Measurements from ENCODE around the gene CMTM3.
A peak's percentile ranks its signal among the peaks of the same experiment; 100 is the strongest.
"Not testable (repeated sequence)": the region's sequence is repeated elsewhere in the genome, so short reads cannot be mapped to it uniquely, and the experiment has no call there.

The CMTM3 gene

DNA sequence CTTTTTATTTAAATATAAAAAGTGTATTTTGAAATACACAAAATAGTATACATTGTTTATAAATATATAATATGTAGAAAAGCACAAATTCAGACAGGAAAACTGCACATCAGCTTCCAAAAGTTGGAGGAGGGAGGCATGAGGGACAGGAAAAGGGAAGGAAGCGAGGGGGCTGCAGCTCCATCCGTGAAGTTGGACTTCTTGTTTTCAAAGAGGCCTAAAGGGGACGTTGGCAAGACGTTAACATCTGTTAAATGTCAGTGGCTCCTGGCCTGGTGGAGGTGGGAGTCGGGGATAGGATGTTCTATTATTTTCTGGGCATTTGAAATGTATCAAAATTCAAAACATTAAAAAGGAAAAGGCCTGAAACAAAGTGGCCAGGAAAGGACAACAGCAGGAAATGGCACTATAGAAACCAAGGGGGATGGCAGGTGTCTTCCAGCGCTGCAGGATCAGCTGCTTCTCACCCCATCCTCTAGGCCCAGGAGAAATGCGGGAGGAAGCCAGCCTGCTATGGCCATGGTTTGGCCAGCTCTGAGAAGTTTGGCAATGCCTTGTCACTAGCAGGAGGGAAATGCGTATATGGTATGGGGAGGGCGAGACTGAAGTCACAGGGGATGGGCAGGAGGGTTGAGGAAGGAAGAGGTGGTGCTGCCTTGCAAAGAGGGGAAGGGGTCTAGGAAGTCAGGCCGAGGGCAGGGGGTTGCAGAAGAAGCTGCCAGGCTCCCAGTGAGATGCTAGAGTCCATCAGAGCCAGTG, 18.8 kb upstream of the CMTM3 start:
- DNase-seq = no peak

DNA sequence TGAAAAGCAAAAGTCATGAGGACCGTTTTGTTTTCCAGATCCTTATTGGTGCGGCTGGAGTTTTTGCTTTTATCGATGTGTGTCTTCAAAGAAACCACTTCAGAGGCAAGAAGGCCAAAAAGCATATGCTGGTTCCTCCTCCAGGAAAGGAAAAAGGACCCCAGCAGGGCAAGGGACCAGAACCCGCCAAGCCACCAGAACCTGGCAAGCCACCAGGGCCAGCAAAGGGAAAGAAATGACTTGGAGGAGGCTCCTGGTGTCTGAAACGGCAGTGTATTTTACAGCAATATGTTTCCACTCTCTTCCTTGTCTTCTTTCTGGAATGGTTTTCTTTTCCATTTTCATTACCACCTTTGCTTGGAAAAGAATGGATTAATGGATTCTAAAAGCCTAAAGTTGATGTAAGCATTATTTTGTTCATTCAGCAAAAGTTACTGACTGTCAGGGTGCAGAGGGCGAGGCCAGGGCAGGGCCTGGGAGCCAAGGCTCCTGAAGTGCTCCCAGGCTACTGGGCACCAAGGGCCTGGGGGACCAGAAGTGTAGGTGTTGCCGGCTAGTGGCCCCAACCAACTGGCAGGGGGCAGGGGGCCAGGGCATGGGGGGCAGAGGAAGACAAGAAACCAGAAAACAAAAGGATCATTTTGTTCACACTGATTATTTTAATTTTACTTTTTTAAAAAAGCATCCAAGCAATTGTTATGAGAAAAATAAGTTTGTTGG, 16.5 kb upstream of the CMTM3 start:
- DNase-seq = no peak

- peak; percentile 50 for DNase-seq
Observed at GRCh38 chr16:66588981-66589713, 15.4 kb upstream of the CMTM3 start.

DNA sequence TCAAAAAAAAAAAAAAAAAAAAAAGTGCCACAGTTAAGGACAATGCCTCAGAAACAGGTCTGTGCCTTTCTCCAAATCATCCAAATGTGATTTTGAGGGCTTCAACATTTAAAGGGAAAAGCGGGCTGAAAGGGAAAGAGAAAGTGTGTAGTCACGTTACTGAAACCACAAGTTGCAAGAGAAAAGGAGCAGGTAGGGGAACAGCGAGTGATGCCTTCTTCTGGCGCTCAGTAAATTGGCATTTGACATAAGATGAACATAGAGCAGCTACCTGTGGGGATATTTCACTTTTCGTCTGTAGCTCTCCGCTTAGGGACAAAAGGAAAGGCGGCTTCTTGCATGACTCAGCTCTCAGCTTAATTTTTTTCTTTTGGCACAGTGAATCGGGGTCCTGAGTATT, 14.2 kb upstream of the CMTM3 start:
- DNase-seq = no peak

GRCh38 chr16:66591018-66591417, 13.5 kb upstream of the CMTM3 start:
- DNase-seq = peak; percentile 4

GRCh38 chr16:66592241-66592640, 12.3 kb upstream of the CMTM3 start:
- no peak for DNase-seq

DNA sequence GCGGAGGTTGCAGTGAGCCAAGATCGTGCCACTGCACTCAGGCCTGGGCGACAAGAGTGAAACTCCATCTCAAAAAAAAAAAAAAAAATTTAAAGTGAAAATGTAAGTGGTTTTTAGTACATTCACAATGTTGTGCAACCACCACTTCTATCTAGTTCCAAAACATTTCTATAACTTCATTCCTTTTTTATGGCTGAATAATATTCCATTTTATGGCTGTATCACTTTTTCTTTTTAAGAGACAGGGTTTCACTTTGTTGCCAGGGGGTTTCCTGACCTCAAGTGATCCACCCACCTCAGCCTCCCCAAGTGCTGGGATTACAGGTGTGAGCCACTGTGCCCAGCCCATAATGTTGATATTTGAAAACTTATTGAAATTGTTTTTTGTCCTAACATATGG, 11.7 kb upstream of the CMTM3 start:
- no peak for DNase-seq

- no peak for DNase-seq
Observed at GRCh38 chr16:66594739-66595138, 9.8 kb upstream of the CMTM3 start.

DNA sequence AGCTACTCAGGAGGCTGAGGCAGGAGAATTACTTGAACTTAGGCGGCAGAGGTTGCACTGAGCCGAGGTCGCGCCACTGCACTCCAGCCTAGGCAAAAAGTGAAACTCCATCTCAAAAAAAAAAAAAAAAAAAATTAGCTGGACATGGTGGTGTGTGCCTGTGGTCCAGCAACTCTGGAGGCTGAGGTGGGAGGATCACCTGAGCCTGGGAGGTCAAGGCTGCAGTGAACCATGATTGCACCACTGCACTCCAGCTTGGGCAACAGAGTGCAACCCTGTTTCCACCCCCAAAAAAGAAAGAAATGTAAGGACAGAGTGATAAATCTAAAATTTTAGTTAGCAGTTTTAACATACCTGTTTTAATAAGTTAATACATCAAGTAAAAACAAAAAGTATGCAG, 7.9 kb upstream of the CMTM3 start:
- not testable (repeated sequence) for DNase-seq

DNA sequence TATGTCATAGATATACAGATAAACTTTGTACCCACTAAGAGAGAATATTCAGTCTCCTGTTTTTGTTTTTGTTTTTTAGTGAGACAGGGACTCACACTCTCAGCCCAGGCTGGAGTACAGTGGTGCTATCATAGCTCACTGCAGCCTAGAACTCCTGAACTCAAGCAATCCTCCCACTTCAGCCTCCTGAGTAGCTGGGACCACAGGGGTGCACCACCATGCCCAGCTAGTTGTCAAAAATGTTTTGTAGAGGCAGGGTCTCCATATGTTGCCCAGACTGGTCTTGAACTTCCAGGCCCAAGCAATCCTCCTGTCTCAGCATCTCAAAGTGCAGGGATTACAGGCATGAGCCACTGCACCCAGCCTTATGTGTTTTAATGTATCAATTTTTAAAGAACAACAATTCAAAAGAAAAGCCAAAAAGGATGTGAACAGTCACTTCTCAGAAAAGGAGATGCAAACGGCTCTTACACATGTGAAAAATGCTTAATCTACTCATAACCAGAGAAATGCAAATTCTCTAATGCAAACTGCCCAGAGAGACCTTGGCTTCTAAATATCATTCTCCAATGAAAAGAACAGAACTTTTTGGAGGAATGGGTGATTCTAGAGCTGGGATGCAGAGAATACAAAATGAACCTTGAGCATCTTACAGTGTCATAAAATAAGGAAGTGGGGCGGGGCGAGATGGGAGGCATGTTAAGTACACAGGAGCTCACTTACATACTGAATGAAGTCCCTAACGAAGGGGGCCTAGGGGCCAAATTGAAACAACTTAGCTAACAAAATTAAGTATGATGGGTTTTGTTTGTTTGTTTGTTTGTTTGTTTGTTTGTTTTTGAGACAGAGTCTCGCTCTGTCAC, 7.3 kb upstream of the CMTM3 start:
- no peak for DNase-seq

GRCh38 chr16:66598111-66598510, 6.4 kb upstream of the CMTM3 start:
- no peak for DNase-seq

DNA sequence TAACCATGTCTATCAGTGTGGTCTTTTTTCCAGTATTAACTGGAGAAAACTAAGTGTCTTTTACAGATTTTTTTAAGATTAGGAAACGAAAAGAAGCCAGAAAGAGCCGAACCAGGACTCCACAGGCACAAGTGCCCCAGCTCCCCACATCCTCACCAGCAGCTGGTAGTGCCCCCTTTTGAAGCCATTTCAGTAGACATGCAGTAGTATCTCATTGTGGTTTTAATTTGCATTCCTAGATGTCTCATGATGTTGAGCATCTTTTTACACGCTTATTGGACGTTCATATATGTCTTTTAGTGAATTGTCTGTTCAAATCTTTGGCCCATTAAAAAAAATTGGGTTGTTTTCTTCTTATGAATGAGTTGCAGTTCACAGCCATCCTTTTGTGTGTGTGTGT, 4.8 kb upstream of the CMTM3 start:
- DNase-seq = no peak

DNA sequence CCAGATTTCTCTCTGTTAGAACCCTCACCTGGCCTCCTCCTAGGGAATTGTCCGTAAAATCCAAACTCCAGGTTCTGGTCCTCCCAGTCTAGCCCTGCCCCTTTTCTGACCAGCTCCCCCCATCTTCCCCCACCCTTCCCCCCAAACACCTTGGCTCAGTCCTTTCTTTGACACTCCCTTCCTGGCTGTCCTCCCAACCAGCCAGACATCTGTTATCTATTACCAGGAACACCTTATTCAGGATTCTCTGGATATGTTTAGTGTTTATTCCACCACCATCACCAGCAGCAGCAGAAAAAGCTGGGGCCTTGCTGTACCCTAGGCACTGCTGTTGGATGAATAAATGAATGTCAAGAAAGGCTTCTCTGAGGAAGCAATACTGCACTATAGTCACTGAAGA, 4.0 kb upstream of the CMTM3 start:
- DNase-seq = no peak

DNA sequence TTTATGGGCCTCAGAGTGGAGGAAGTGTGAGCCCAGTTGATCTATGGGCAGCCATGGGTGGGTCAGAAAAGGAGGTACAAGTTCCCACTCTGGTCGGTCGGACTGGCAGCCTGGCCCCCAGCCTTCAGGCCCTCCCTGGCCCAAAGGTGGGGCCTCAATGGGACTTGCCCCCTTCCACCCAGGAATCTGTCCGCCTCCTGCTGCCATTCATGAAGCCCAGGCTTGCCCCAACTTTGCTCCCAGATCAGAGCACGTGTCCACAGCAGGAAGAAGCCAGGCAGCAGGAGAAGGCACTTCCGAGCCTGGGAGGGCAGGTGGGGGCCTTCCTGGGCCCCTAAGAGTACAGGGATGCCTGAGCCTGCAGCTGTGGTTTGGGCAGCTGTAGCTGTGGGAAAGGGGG, 3.0 kb upstream of the CMTM3 start:
- DNase-seq = no peak

- no peak for DNase-seq
Observed at GRCh38 chr16:66603537-66604375, 748 bp upstream of the CMTM3 start.

DNA sequence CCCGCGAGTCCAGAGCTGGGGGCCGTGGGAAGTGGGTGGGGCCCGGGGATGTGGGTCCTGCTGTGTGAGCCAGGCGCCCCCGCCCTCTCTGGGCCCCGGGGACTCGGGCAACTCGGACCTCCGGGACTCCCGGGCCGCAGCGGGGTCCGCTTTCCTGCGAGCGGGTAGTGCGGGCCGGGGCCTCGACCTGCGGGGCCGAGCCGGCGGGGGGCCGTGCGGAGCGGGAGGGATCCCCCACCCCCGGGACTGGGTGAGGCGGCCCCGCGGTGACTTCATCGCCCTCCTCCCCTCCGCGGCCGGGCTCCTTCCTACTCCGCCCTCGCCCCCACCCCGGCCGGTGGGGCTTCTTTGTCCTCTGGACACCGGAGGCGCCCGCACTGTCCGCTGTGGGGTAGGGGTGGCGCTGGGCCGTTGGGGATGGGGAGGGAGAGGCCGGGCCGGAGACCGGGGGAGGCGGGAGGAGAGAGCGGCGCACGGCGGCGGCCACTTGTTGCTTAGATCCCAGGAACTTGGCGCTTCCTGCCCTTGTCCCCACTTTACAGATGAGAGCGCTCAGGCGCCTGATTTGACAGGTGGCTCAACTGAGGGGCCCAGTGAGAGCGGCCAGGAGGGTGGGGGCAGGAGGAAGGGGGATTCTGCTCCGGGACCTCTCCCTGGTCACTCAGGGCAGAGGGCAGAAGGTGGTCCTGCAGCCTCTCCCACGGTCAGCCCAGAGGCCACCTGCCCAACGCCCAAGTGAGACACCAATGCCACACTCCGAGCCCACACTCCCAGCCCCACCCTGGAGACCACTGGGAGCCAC, 874 bp downstream of the CMTM3 start:
- peak; percentile 73 for DNase-seq

- DNase-seq = no peak
Observed at GRCh38 chr16:66605979-66606751, 1.7 kb downstream of the CMTM3 start.

GRCh38 chr16:66608241-66609138, 4.0 kb downstream of the CMTM3 start:
- DNase-seq = peak; percentile 91

GRCh38 chr16:66609139-66609510, 4.6 kb downstream of the CMTM3 start:
- DNase-seq = no peak

Data from femur (tissue), 1 donor.